Measurements from ENCODE around the gene TRPM1.
"Not testable (repeated sequence)": the region's sequence is repeated elsewhere in the genome, so short reads cannot be mapped to it uniquely, and the experiment has no call there.

Gene TRPM1

DNA sequence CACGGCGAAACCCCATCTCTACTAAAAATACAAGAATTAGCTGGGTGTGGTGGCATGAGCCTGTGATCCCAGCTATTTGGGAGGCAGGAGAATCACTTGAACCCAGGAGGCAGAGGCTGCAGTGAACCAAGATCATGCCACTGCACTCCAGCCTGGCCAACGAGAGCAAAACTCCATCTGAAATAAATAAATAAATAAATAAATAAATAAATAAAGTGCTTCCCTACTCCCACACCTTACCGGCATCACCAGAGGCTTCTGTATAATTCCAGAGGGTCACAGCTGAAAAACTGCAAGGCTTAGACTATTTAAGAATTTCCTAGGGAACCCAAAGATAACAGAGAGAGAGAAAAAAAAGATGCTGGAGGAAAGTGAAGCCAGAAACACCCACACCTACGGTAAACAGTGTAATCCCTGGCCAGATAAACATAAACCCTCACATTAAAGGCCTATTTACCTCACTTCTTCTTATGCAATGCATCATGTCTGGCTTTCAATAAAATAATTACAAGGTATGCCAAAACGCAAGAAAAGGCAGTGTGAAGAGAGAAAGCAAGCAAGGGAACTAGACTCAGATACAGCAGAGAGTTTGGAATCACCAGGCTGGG, 15.0 kb upstream of the TRPM1 start:
- DNase-seq, result no peak

DNA sequence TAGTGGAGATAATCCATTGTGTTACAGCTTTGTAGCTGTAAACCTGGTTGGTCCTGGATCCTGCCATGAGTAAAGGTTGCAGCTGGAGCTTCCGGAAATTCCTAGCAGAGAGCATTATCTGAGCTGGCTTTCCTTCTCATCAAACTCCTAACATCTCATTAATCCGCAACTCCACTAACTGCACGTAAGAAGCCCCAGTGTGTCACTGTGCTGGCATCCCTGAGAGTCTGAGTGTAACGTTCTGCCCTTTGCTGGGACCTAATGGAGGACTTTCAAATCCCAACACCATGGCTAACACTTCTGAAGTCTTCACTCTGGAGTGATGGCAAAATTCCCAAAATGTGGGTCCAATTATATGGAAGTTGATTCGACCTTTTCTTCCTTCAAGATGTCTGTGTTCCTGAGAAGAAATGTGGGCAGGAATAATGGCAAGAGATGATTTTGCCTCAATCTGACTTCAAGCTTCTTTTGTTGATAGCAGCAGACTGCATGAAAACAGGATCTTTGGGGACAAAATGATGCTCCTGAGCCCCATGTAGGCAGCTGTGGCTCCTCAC, 9.6 kb upstream of the TRPM1 start:
- DNase-seq, result no peak

DNA sequence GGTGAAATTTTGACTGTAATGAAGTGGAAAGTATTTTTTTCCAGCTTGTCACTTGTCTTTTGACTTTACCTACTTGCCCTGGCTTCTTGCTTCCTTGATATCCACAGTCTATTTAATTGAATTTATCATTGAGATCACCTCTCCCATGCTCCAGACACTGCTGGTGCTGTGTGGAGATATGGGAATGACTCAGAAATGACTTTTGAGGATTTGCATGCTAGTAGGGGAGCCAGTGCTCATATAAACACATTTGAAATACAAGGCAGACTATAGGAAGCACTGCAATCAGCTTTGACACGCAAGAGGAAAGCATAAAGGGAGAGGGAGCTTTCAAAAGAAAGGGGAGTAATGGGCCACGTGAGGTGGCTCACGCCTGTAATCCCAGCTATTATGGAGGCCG, 7.3 kb upstream of the TRPM1 start:
- no peak for DNase-seq

DNA sequence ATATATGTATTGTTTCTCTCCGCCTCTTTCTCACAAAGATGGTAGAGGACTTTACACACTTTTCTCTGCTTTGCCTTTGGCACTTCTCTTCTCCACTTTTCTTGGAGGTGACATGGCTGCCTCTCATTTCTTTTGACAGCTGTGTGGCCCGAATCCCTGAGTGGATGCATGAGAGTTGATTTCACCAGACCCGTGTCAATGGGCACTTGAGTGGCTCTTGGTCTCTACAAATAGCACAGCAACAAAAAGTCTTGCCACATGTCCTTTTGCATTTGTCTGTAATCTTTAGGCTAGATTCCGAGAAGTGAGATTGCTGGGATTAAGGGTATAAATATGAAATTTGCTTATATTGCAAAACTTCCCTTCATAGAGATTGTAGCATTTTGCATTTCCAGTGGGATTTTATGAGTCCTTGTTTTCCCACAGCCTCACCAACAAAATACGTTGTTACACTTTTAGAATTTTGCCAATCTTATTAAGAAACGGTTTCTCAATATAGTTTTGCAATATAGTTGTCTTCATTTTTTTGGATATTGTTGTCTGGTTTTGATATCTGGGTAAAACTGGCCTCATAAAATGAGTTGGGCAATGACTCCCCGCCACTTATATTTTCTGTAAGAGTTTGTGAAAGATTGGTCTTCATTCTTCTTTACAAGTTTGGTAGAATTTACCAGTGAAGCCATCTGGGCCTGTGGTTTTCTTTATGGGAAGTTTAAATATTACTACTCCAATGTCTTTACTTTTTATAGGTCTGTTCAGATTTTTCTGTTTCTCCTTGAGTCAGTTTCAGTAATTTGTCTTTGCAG, 5.2 kb upstream of the TRPM1 start:
- DNase-seq, result no peak

DNA sequence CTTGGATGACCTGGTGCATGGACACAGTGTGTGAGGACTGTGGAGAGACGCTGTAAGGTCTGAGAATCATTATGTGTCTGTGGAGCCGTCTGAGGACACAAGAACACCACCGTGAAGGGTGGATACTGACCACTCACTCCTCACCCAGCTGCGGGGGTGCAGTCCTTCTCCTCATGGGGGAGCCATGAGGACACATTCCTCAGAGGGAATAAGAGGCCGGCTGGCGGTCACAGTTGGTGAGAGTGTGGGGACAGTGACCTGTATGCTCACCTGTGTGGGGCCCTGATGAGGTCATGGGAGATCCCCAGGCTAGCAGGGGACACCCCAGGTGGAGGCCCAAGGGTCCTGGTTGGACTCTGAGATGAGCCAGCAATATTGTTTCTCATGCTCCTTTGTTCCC, 2.5 kb upstream of the TRPM1 start:
- no peak for DNase-seq

DNA sequence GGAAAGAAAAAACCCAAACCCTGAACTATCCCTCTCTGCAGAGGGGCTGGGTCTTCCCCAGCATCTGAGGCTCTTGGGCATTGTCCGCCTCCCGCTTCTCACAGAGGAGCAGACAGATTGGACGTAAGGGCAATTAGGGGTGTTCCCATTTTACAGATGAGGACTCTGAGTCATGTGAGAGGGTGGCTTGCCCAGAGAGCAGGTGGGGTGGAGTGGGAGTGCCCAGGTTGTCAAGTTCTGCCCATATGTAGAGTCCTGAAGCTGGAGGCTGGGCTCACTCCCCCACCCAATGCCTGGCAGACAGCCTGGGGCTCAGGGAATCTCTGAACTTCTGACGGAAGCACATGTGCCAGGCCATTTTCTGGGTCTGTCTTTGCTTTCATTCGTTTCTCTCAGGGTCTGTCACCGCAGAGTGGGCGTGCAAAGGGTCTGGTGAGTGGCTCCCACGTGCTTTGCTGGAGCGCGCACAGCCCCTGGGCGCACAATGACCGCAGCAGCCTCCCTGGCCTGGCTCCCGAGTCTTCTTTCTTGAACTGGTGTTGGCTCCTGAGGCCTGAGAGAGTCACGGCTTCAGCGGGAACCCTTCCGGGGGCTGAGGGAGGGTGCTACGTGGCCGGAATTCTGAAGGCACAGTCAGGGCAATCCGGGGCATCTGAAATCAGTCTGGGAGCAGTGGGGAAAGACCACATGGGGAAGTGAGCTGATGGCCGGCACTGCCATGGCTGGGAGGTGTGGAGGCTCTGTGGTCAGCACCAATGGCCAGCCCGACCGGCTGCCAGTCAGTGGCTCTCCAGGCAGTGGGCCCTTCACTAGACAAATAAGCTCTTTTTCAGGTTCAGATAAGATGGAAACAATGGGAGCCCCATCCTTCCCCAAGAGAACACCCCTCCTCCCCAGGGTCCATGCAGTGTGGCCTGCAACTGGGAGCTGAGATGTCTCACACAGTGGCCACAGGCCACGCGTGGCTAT, 1.1 kb upstream of the TRPM1 start:
- DNase-seq, result no peak

DNA sequence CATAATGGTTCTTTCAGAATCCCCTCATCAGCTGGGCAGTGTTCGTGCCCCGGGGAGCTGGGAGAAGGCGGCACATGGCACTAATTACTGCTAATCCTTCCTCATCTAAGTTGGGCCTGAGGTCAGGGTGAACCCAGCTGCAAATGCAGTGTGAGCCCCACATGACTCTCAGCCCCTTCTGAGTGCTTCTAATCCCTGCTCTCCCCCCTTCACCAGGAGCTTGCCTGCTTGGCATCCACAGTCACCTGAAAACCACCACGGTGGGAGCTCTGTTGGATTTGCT, 455 bp upstream of the TRPM1 start:
- DNase-seq, result no peak

DNA sequence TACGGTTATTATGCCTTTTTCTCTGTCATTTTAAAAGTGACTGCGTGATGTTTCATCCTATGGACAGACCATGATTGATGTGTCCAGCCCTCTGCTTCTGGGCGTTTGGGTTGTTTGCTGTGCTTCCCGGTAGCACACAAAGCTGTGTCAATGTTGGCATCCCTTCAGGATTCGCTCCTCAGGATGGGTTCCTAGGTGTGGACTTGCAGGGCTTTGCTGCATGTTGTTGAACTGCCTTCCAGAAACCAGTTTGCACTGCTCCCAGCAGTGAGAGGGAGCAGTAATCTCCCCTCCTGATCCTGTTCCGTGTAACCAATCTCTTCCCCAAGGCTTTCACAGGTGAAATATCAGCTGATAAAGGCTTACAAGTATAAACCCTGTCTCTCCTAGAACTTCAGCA, 787 bp downstream of the TRPM1 start:
- no peak for DNase-seq

DNA sequence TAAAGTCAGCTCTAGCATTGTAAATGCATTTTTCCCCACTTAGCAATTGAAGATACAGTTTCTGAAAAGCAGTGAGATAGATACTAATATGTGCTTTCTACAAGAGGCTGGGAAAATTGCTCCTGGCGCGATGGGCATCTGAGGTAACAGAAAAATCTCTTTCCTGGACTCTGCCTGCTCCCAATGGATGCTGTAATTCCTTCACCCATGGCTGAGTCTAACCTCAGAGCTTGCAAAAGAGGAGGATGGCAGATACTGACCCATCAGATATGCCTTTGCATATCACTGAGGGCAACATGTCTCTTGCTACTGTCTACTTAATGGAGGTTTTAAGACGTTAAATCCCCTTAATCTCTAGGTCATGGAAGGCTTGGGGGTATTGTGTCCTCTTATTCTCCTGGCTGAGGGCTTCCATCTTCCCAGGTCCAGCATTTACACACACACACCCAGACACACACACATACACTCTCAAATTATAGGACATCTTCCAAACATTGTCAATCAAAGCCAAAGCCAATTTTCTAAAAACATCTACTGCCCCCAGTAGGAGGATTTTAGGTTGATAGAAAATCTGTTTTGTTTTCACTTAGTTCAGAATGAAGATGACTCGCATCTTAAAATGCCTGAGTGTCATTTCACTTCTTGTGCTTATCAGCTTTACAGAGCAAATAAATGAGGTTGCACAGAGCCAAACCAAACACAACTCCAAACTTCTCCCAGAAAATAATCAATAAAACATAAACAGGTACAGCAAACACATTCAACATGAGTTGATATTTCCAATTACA, 2.4 kb downstream of the TRPM1 start:
- DNase-seq, result no peak

DNA sequence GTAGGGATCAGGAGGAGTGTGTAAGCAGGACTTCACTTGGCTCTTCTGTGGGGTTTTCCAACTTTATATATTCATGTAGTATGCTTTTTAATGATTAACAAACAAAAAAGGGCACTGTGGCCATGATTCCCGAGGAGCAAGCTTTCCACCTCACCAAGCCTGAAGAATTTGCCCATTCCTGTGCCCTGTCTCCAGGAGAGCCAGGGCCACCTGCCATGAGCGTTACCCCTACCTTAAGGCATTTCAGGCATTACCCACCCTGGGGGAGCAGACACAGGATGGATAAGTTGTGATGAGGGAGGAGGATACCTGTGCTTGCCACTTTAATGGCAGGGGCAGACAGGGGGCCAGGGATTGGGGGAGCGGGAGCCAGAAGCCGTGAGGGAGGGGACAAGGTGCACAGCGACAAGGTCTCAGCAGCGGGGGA, 3.0 kb downstream of the TRPM1 start:
- no peak for DNase-seq

DNA sequence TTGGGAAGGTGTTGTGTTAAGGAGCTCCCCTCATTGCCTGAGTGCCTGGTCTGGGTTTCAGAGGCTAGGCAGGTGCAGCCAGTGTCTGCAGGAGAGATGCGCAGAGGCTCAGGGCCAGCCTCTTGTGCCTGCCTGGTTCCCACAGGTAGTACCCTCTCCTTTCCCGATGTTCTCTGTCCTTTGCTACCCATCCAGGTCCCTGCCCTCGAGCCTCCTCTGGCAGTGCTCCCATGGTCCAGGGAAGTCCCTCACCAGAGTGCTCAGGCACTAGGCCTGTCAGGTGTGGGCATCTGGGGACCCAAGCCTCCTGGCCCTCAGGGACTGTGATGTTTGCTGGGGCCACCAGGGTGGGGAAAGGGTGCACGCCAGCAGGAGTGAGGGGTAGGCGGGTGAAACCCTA, 5.0 kb downstream of the TRPM1 start:
- no peak for DNase-seq

DNA sequence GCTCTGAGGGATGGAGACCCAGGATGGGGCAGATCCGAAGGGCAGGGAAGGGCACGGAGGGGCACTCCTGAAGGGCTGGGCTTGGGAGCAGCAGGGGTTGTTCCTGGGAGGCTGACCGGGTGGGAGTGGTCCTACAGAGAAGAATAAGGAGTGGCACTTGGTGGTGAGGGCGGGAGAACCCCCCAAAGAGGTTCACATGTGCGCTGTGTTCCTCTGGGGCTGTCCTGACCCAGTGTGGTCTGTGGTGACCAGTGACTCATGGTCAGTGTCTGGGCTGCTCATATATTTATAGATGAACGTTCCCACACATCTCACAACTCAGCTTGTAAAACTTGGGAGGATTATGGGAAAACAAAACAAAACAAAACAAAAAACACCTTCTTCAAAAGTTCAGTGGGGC, 10.0 kb downstream of the TRPM1 start:
- DNase-seq, result no peak

DNA sequence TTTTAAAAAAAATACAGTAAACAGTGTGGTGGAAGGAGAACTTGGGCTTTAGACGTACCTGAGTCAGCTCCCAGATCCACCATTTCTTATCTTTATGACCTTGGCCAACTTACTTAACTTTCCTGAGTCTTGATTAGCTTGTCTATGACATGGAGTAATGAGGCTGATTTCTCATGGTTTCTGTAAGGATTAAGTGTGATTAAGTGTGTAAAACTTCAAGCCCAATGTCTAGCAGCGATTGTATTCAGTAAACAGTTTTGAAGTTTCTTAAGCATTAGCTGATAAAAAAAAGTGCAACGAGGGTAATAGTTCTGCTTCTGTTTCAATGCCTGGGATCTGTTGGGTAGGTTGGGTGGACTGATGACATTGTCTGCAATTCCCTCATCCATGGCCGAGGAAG, 10.8 kb downstream of the TRPM1 start:
- no peak for DNase-seq

DNA sequence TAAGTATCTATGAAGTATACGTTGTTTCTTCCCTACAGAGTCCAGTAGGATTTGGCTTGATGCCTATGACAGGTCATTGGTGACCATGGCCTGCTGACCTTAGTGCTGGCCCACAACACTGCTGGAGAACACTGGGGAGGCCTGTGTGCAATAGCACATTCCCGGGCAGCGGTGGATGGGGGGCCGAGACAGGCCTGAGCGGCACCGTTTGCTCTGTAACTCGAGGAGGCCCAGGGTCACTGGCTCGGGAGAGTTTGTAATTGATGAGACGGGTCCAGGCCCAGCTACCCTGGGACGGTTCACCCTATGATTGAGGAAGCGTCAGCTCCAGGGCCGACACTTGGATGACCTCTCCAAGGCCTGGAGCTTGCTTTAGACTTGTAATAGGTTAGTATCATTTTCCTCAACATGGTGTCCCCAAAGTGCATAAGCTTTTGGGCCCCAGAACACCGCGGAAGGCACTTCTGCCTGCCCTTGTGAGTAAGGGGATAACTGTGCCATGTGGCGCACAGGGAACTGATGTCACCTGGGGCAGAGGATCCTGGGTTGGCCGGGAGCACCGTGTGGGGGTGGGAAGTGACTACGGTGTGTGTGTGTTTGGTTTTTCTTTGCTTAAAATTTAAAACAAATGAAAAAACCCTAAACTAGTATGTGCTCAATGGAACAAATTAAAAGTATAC, 12.0 kb downstream of the TRPM1 start:
- DNase-seq, result no peak

DNA sequence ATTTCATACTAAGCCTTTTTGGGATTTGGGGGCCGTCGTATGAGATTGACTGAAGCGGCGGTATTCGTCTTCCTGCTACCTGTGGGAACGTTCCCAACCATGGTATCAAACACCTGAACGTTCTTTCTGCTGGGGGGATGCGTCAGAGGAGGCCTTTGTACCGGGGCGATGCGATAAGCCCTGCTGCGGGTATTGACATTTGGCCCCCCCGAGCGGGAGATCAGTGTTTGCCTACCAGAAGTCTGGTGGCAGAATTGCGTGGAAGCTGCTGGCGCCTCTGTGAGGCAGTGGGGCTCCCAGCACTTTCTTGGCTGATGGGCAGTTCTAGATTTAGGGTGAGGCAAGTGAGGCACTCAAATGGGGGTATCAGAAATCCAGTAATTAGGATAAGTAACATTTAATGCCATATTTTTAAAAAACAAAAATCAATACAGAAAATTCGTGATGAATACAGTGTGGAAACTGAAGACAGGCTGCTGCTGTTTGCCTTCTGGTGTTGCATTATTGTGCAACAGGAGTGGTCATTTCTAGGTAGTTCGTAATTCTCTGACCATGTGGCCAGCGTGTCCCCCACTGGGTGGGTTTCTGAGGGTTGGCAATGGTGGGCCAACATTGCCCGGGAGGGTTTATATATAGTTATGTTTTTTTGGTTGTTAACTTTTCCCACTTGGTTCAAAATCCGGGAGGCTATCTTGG, 12.7 kb downstream of the TRPM1 start:
- DNase-seq, result no peak

DNA sequence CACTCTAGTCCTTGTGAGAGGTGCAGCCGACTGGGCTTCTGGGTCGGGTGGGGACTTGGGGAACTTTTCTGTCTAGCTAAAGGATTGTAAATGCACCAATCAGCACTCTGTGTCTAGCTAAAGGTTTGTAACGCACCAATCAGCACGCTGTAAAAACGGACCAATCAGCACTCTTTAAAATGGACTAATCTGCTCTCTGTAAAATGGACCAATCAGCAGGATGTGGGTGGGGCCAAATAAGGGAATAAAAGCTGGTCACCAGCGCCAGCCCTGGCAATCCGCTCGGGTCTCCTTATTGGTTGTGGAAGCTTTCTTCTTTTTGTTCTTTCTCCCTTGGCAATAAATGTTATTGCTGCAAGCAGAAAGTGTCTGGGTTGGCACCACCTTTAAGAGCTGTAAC, 13.5 kb downstream of the TRPM1 start:
- not testable (repeated sequence) for DNase-seq

DNA sequence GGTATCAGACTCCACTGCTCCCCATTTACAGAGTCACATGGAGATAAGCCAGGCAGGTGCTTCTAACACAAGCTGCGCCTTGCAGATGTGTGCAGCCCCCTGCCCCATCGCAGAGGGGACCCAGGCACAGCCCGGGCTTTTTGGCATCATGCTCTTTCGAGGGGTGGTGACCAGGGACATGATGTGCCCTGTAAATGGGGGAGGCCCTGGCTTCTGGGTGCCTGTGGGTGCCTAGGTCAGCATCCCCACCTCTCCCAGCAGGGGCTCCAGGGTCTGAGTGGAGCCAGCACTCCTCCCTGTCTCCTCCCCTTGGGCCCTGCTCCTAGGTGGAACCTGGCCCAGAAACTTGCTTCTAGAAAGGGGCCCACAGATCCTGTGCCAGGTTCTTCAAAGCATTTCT, 15.2 kb downstream of the TRPM1 start:
- DNase-seq, result no peak

DNA sequence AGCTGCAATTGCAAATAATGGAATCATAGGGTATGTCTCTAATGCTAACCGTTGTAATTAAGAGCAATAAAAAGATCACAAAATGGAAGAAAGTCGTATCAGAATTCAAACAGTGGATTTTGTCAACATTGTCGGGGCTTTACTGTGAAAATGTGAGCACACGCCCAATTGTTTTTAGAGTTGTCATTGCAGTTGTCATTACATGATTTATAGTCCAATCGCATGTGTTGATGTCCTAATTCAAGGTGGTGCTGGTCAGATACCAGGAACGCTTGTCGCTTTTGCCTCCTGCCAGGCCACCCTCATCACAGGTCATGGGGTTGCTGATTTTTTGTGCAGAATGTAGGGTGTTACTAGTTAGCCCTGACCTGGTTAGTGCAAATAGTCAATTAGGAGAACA, 16.2 kb downstream of the TRPM1 start:
- DNase-seq, result no peak

DNA sequence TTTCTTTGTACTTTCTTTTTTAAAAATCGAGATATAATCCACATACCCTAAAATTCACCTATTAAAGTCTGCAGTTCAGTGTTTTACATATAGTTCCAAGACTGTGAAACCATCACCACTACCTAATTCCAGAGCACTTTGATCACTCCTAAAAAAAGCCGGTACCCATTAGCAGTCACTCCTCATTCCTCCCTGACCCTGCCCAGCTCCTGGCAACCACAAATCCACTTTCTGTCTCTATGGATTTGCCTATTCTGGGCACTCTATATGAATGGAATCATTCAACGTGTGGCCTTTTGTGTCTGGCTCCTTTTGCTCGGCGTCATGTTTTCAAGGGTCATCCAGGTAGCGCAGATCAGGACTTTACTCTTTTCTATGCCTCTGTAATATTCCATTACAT, 17.3 kb downstream of the TRPM1 start:
- DNase-seq, result no peak

DNA sequence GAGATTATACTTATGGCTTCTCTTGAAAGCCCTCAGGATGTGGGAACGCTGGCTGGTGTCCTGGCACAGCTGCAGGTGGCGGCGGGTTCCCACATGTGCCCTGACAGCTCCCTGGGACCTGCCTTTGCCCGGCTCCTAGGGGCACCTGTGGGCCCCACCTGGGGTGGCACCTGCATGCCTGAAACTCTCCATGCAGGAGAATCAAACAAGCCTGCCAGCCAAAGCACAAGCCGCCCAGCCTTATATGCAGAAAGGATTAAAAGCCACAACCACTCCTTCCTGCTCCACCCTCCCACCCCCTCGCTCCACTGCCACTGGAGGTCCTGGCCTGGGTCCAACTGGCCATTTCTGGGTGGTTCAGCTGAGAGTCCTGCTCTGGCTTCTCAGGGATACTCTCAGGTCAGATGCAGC, 18.1 kb downstream of the TRPM1 start:
- no peak for DNase-seq

DNA sequence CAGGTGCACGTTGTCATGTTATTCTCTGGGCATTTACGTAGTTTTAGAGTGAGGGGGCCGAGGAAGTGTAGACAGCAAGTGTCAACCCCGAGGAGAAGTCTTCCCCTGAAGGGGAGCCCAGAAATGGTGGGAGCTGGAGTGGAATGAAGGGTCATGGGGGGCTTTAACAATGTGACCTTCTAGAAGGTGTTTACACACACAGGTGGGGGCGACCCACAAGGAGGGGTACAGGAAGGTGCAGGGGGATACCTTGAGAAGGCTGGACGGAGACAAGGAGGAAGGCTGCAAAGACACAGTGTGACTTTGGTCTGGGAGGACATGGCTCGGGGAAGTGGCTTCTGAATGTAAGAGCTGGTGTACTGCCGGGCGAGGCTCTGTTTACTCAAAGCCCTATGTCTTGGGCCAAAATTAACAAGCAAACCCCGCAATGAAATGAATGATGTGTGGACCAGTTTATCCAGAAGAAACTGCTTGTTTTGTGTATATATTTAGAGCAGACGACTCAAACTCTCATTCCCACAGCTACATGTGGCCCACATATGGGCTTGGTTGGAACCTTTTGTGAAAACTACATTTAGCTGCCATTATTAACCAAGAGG, 18.7 kb downstream of the TRPM1 start:
- DNase-seq, result no peak
